ENCODE results near the gene IQCH.

GRCh38 chr15:67290319-67290718 lies 35.7 kb downstream of the IQCH start:
- no peak for TF ChIP-seq GATA2 (CRISPR knock-in tag; IDR thresholded peaks at IDR 0.05)
- TF ChIP-seq GABPA (IDR thresholded peaks at IDR 0.05; ENCODE audit: low read depth) = no peak
